Endothelial cell of umbilical vein (primary cell): ENCODE results near the gene ALKBH8. TPM values are rescaled to one million over a fixed set of nuclear protein-coding genes. Genes with fewer than 3 reads are reported as not detected.
A peak's percentile ranks its signal among the peaks of the same experiment; 100 is the strongest.

Experiments
- BruUV-seq: library from RNA; stranded (reverse); fragments of 400-500 nt; replicated peaks from 2 replicates; lab custom pipeline; 2021; lab: Mats Ljungman, UMichigan
- CTCF ChIA-PET: fragments of 300-600, 350-600 bp; sonication (Branson Sonifier 250); formaldehyde crosslinking; loops from one replicate; lab custom pipeline; 2021; ENCODE audit warnings: antibody characterized with exemption, inconsistent platforms; lab: Charles Lee
- POLR2A ChIA-PET: fragments of 300-600, 350-600 bp; sonication (Branson Sonifier 250); formaldehyde crosslinking; loops from one replicate; lab custom pipeline; 2021; ENCODE audit warnings: antibody characterized with exemption, inconsistent platforms; lab: Charles Lee
- DNase-seq: peaks from one replicate; pipeline ENCODE4 v3.0.0-alpha.2; 2011; ENCODE audit warnings: low read depth, low spot score
- FAIRE-seq: peaks from 2 replicates; lab custom pipeline; 2011; peaks lifted over from hg19 to GRCh38; lab: Jason Lieb, UNC
- H2AFZ ChIP-seq: 2 replicates; pipeline ENCODE4 v1.6.0; 2012; ENCODE audit warnings: low read depth, low read length, control low read depth, inconsistent platforms
- H3K27ac ChIP-seq: 2 replicates; pipeline ENCODE4 v1.5.1; 2011; ENCODE audit warnings: low read depth, mild to moderate bottlenecking, control low read depth, low read length, moderate library complexity; ENCODE audit not compliant: insufficient read depth
- H3K27me3 ChIP-seq, 2 experiments: 2 replicates each; pipeline versions ENCODE4 v1.6.0 to v1.6.1; 2011; ENCODE audit warnings: low read length in 2 of 2, mixed read lengths in 1 of 2; ENCODE audit not compliant: control insufficient read depth in 2 of 2, insufficient read depth in 2 of 2
- H3K36me3 ChIP-seq, 2 experiments: 2 replicates in 1 of 2; 3 replicates in 1 of 2; pipeline ENCODE4 v1.5.1; 2011; ENCODE audit warnings: low read length in 2 of 2, mild to moderate bottlenecking in 1 of 2, moderate library complexity in 1 of 2; ENCODE audit not compliant: control insufficient read depth in 2 of 2, insufficient read depth in 2 of 2; ENCODE audit errors: extremely low read depth in 1 of 2
- H3K4me1 ChIP-seq: 3 replicates; pipeline ENCODE4 v1.5.1; 2011; ENCODE audit warnings: mild to moderate bottlenecking, low read length; ENCODE audit not compliant: control insufficient read depth, insufficient read depth; ENCODE audit errors: extremely low read depth
- H3K4me2 ChIP-seq: 2 replicates; pipeline ENCODE4 v1.6.1; 2011; ENCODE audit warnings: low read length, control low read depth, mixed read lengths; ENCODE audit not compliant: insufficient read depth
- H3K4me3 ChIP-seq, 3 experiments: fragments of 200-600 bp in 1 of 3; sonication (generic), shearing (Covaris generic) in 1 of 3; replicated peaks in 1 of 3; 2 replicates each; pipeline ENCODE4 v1.5.1; 2011 to 2016; ENCODE audit warnings: control low read depth in 3 of 3, low read length in 3 of 3, mild to moderate bottlenecking in 2 of 3, inconsistent platforms in 1 of 3, low read depth in 1 of 3, moderate library complexity in 1 of 3; ENCODE audit not compliant: insufficient read depth in 1 of 3
- H3K79me2 ChIP-seq: 2 replicates; pipeline ENCODE4 v1.6.0; 2012; ENCODE audit warnings: low read length, inconsistent platforms; ENCODE audit not compliant: control insufficient read depth, insufficient read depth
- H3K9ac ChIP-seq: replicated peaks from 2 replicates; pipeline ENCODE3; 2011; ENCODE audit warnings: low read length, control low read depth; ENCODE audit not compliant: insufficient read depth; ENCODE audit errors: extremely low read depth
- H3K9me1 ChIP-seq: replicated peaks from 3 replicates; pipeline ENCODE4 v1.6.0; 2011; ENCODE audit warnings: mild to moderate bottlenecking, low read length; ENCODE audit not compliant: control insufficient read depth, insufficient read depth; ENCODE audit errors: extremely low read depth
- H3K9me3 ChIP-seq: replicated peaks from 2 replicates; pipeline ENCODE4 v1.5.1; 2012; ENCODE audit warnings: low read length, inconsistent platforms; ENCODE audit not compliant: control insufficient read depth, insufficient read depth
- H4K20me1 ChIP-seq: replicated peaks from 2 replicates; pipeline ENCODE3; 2011; ENCODE audit warnings: mild to moderate bottlenecking, low read length; ENCODE audit not compliant: control insufficient read depth, insufficient read depth; ENCODE audit errors: extremely low read depth
- FOS ChIP-seq: IDR thresholded peaks from 2 replicates; pipeline ENCODE4 v1.6.1; 2011; ENCODE audit warnings: mild to moderate bottlenecking, low read length, moderate library complexity, borderline replicate concordance; ENCODE audit not compliant: insufficient read depth
- JUN ChIP-seq: IDR thresholded peaks from 2 replicates; pipeline ENCODE4 v1.6.1; 2011; ENCODE audit warnings: borderline replicate concordance, low read depth; ENCODE audit not compliant: insufficient read length, insufficient read depth
- POLR2A ChIP-seq: IDR thresholded peaks from 2 replicates; pipeline ENCODE4 v1.6.1; 2012; ENCODE audit warnings: low read depth, mild to moderate bottlenecking, control low read depth, low read length
- POLR2AphosphoS5 ChIP-seq: IDR thresholded peaks from 2 replicates; pipeline ENCODE4 v1.6.1; 2012; ENCODE audit warnings: low read depth, mild to moderate bottlenecking, control low read depth, low read length, moderate library complexity; ENCODE audit not compliant: insufficient read depth
- dilution Hi-C: fragments of 300-500 bp; cut with MboI; formaldehyde crosslinking; loops from one replicate; pipeline ENCODE4 v1.15.0; 2019; ENCODE audit warnings: low sequenced_read_pairs; ENCODE audit not compliant: extremely low pct_ligation_motif_present
- intact Hi-C: fragments of 100-400 bp; cut with micrococcal nuclease; formaldehyde crosslinking; loops from one replicate; pipeline ENCODE4 v1.10.0; 2022
- polyA plus RNA-seq, 4 experiments: library from polyadenylated mRNA; depleted of rRNA in 3 of 4; stranded (reverse) in 3 of 4; unstranded in 1 of 4; fragments of >200 nt; gene quantifications; 2 replicates each; pipeline versions ENCODE4 v1.2.1 to v1.2.3, GENCODE V29; 2011 to 2012; ENCODE audit warnings: missing spikeins in 1 of 4
- total RNA-seq: library from RNA; stranded (reverse); gene quantifications from 2 replicates; pipeline ENCODE4 v1.2.3, GENCODE V29; 2021
- TF ChIP-seq, protein P1 (sequence below), 2 donors: IDR thresholded peaks; 1 replicate in 1 of 2; 2 replicates in 1 of 2; pipeline ENCODE4 v1.5.1; 2011; ENCODE audit warnings: low read length in 2 of 2, mild to moderate bottlenecking in 2 of 2, moderate library complexity in 2 of 2, control low read depth in 1 of 2, inconsistent platforms in 1 of 2, low read depth in 1 of 2; ENCODE audit not compliant: insufficient read depth in 1 of 2; ENCODE audit errors: extremely low read depth in 1 of 2

Gene ALKBH8
- total and polyA plus RNA-seq, 2 donors (not counting 3 experiments of a cell fraction or from before 2014, with no cell fraction given), result 2.6 to 10.2 TPM

DNA sequence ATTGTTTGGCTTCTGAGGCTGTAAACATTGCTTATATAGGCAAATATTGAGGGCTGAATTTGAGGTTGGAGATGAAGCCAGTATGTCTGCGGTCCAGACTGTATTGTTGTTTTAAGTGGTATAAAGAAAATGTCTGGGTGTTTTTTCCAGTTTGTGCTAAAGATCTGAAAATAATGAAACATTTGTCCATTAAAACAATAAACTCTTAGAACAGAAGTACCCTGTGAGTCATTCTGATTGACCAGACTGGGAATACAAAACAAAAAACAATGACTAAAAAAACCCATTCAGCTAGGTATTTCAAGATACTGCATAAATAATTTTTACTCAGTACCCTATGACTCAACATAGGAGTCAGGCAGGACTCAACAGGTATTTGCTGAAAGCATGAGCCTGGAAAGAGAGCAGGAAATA lies 20.4 kb downstream of the ALKBH8 start:
- DNase-seq (peak; percentile 90), FAIRE-seq (no peak)
- no TSS peak for BruUV-seq
- peaks cover under 1 to 6% of the 10 kb centered on the region in 2 experiments for H3K36me3 ChIP-seq
- TF ChIP-seq, protein P1, sequence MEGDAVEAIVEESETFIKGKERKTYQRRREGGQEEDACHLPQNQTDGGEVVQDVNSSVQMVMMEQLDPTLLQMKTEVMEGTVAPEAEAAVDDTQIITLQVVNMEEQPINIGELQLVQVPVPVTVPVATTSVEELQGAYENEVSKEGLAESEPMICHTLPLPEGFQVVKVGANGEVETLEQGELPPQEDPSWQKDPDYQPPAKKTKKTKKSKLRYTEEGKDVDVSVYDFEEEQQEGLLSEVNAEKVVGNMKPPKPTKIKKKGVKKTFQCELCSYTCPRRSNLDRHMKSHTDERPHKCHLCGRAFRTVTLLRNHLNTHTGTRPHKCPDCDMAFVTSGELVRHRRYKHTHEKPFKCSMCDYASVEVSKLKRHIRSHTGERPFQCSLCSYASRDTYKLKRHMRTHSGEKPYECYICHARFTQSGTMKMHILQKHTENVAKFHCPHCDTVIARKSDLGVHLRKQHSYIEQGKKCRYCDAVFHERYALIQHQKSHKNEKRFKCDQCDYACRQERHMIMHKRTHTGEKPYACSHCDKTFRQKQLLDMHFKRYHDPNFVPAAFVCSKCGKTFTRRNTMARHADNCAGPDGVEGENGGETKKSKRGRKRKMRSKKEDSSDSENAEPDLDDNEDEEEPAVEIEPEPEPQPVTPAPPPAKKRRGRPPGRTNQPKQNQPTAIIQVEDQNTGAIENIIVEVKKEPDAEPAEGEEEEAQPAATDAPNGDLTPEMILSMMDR (IDR thresholded peaks at IDR 0.05; ENCODE audit: extremely low read depth in 1 of 2, insufficient read depth in 1 of 2, low read depth in 1 of 2, low read length in 2 of 2), result no peak
- TF ChIP-seq JUN, result peak; percentile 80
- TF ChIP-seq POLR2A, result no peak
- peak; percentile 82 for TF ChIP-seq FOS
- ChIA-PET CTCF (interaction anchor here (0.6 to 9.4 kb wide), 7 partner anchors 15 to 372 kb away, joined by 3 to 114 read pairs (median 4); no protein-coding TSS in a partner anchor), POLR2A (no interaction called here)
- no peaks in the 10 kb centered on the region for H3K27me3 ChIP-seq
- dilution Hi-C loops (no loop called here), intact Hi-C loops (loop anchor here (5.0 to 10.0 kb wide), 2 partner anchors 252 to 1460 kb away; no protein-coding TSS in a partner anchor)
- peak overlapping the region in 1 of 3 experiments; percentile 17 for H3K4me3 ChIP-seq
- H4K20me1 ChIP-seq, result no peaks in the 10 kb centered on the region
- peak overlapping the region; percentile 61 for H3K9ac ChIP-seq
- no peaks in the 10 kb centered on the region for H3K9me3 ChIP-seq
- peak overlapping the region; percentile 66 for H3K4me2 ChIP-seq
- H3K9me1 ChIP-seq, result no peaks in the 10 kb centered on the region
- H2AFZ ChIP-seq, result peak overlapping the region; percentile 35
- no peaks in the 10 kb centered on the region for H3K79me2 ChIP-seq
- H3K27ac ChIP-seq, result peak overlapping the region; percentile 81
- H3K4me1 ChIP-seq, result peaks cover 25% of the 10 kb centered on the region

DNA sequence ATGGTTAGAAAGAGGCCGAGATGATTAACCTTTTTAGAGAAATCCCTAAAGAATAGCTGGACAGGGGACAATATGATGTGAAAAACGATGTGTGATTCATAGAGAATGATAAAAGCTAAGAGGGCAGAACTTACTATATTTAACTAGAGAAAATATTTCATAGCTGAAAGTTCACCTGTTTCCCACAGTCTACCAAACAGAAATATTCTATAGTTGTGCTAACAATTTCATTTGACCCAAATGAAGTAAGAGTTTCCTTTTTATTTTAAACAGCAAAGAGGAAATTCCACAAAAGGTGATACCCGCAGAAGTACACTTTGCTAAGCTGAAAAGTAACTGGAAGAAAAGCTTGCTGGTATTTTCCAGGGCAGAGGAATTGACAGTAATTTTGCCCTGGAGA lies 26.7 kb downstream of the ALKBH8 start:
- Histone ChIP-seq H2AFZ (no peak overlapping the region), H3K27ac (no peak overlapping the region), H3K36me3 (peaks cover 0 to 2% of the 10 kb centered on the region in 2 experiments), H3K79me2 (no peaks in the 10 kb centered on the region), H3K4me1 (peaks cover 1% of the 10 kb centered on the region), H3K9me3 (no peaks in the 10 kb centered on the region), H3K4me2 (no peak overlapping the region), H3K9ac (no peak overlapping the region), H3K4me3 (no peak overlapping the region), H4K20me1 (no peaks in the 10 kb centered on the region), H3K27me3 (no peaks in the 10 kb centered on the region), H3K9me1 (no peaks in the 10 kb centered on the region)
- intact Hi-C loops, result no loop called here
- ChIA-PET CTCF (interaction anchor here (3.8 kb wide), 1 partner anchor 10 kb away, joined by 25 read pairs; no protein-coding TSS in a partner anchor), POLR2A (no interaction called here)
- FAIRE-seq, result no peak
- no TSS peak for BruUV-seq
- TF ChIP-seq POLR2AphosphoS5 (no peak), FOS (no peak)
- dilution Hi-C loops, result no loop called here
- peak; percentile 18 for DNase-seq
